Measurements from ENCODE around the gene PRKCB.

GRCh38 chr16:23829454-23829853 lies 6.3 kb upstream of the PRKCB start:
- TF ChIP-seq CTCF (IDR thresholded peaks at IDR 0.05; ENCODE audit: low read depth, low read length) (no peak), POLR2A (IDR thresholded peaks at IDR 0.05; ENCODE audit: extremely low read depth, insufficient read length) (no peak)

Data from NB4 (cell line).